H9 (cell line): Measurements from ENCODE around the gene BTRC. TPM values are rescaled to one million over a fixed set of nuclear protein-coding genes. Genes with fewer than 3 reads are reported as not detected.

Experiments
- DNase-seq: peaks from one replicate; pipeline ENCODE4 v3.0.0-alpha.2; 2017
- H2AFZ ChIP-seq: one replicate; pipeline ENCODE4 v1.6.1; 2013; ENCODE audit warnings: mild to moderate bottlenecking, low read length, control low read depth, moderate library complexity
- H2AK5ac ChIP-seq: 2 replicates; pipeline ENCODE4 v1.6.1; 2013; ENCODE audit warnings: low read length, control low read depth, mixed read lengths; ENCODE audit not compliant: insufficient read length
- H2BK120ac ChIP-seq: one replicate; pipeline ENCODE4 v1.6.1; 2013; ENCODE audit warnings: low read depth, mild to moderate bottlenecking, low read length, control low read depth, inconsistent platforms; ENCODE audit not compliant: poor library complexity, severe bottlenecking
- H2BK12ac ChIP-seq: 2 replicates; pipeline ENCODE4 v1.6.1; 2013; ENCODE audit warnings: low read length, control low read depth, mixed read lengths, low read depth; ENCODE audit not compliant: insufficient read length
- H2BK15ac ChIP-seq: 2 replicates; pipeline ENCODE4 v1.6.1; 2013; ENCODE audit warnings: low read depth, low read length, control low read depth
- H2BK20ac ChIP-seq: one replicate; pipeline ENCODE4 v1.6.1; 2013; ENCODE audit warnings: low read depth, mild to moderate bottlenecking, low read length, control low read depth, inconsistent platforms; ENCODE audit not compliant: poor library complexity, severe bottlenecking
- H2BK5ac ChIP-seq: 2 replicates; pipeline ENCODE4 v1.6.1; 2013; ENCODE audit warnings: low read length, control low read depth, mixed read lengths; ENCODE audit not compliant: insufficient read length
- H3K14ac ChIP-seq: 2 replicates; pipeline ENCODE4 v1.6.1; 2013; ENCODE audit warnings: low read length, control low read depth; ENCODE audit not compliant: insufficient read depth
- H3K18ac ChIP-seq: 2 replicates; pipeline ENCODE4 v1.6.1; 2013; ENCODE audit warnings: low read depth, mild to moderate bottlenecking, mixed read lengths, low read length, control low read depth; ENCODE audit not compliant: insufficient read length
- H3K23ac ChIP-seq: 2 replicates; pipeline ENCODE4 v1.6.1; 2013; ENCODE audit warnings: low read length, control low read depth, mixed read lengths, low read depth; ENCODE audit not compliant: insufficient read length
- H3K23me2 ChIP-seq: 2 replicates; pipeline ENCODE4 v1.6.1; 2013; ENCODE audit warnings: low read depth, mild to moderate bottlenecking, mixed read lengths, low read length, control low read depth; ENCODE audit not compliant: insufficient read length, poor library complexity, severe bottlenecking
- H3K27ac ChIP-seq: 2 replicates; pipeline ENCODE4 v1.5.1; 2013; ENCODE audit warnings: low read length, control low read depth, mixed read lengths, low read depth; ENCODE audit not compliant: insufficient read length
- H3K27me3 ChIP-seq: 2 replicates; pipeline ENCODE4 v1.6.1; 2013; ENCODE audit warnings: low read length, control low read depth, inconsistent platforms; ENCODE audit not compliant: insufficient read depth
- H3K4ac ChIP-seq: 2 replicates; pipeline ENCODE4 v1.6.1; 2013; ENCODE audit warnings: low read depth, mild to moderate bottlenecking, control low read depth, inconsistent platforms, low read length, moderate library complexity
- H3K4me1 ChIP-seq: 2 replicates; pipeline ENCODE4 v1.6.1; 2013; ENCODE audit warnings: low read length, control low read depth, inconsistent platforms; ENCODE audit not compliant: insufficient read depth
- H3K4me2 ChIP-seq: 2 replicates; pipeline ENCODE4 v1.6.1; 2013; ENCODE audit warnings: low read length, control low read depth, mixed read lengths; ENCODE audit not compliant: insufficient read length, insufficient read depth
- H3K56ac ChIP-seq: 2 replicates; pipeline ENCODE4 v1.6.1; 2013; ENCODE audit warnings: low read depth, mild to moderate bottlenecking, mixed read lengths, low read length, control low read depth; ENCODE audit not compliant: insufficient read length
- H3K79me1 ChIP-seq: 2 replicates; pipeline ENCODE4 v1.6.1; 2013; ENCODE audit warnings: low read depth, mild to moderate bottlenecking, moderate library complexity, low read length, control low read depth, inconsistent platforms; ENCODE audit not compliant: insufficient read depth, poor library complexity, severe bottlenecking
- H3K79me2 ChIP-seq: 2 replicates; pipeline ENCODE4 v1.6.1; 2013; ENCODE audit warnings: low read length, control low read depth, inconsistent platforms; ENCODE audit not compliant: insufficient read depth
- H3K9ac ChIP-seq: 2 replicates; pipeline ENCODE4 v1.6.1; 2013; ENCODE audit warnings: low read length, control low read depth, mixed read lengths; ENCODE audit not compliant: insufficient read length; ENCODE audit errors: extremely low read depth
- H3K9me3 ChIP-seq: one replicate; pipeline ENCODE4 v1.6.1; 2013; ENCODE audit warnings: low read depth, low read length, inconsistent platforms; ENCODE audit not compliant: control insufficient read depth
- H3T11ph ChIP-seq: one replicate; pipeline ENCODE4 v1.6.1; 2013; ENCODE audit warnings: mild to moderate bottlenecking, low read length, control low read depth, inconsistent platforms
- H4K20me1 ChIP-seq: one replicate; pipeline ENCODE4 v1.6.1; 2013; ENCODE audit not compliant: control insufficient read depth, insufficient read length, insufficient read depth
- H4K5ac ChIP-seq: 2 replicates; pipeline ENCODE4 v1.6.1; 2013; ENCODE audit warnings: low read depth, mild to moderate bottlenecking, mixed read lengths, low read length, control low read depth; ENCODE audit not compliant: insufficient read length
- H4K8ac ChIP-seq: replicated peaks from 2 replicates; pipeline ENCODE4 v1.6.1; 2013; ENCODE audit warnings: low read length, control low read depth, mixed read lengths, low read depth; ENCODE audit not compliant: insufficient read length
- H4K91ac ChIP-seq: 2 replicates; pipeline ENCODE4 v1.6.1; 2013; ENCODE audit warnings: low read depth, mild to moderate bottlenecking, moderate library complexity, mixed read lengths, low read length, control low read depth; ENCODE audit not compliant: insufficient read length
- H3K27ac Mint-ChIP-seq, 3 experiments: 2 replicates in 2 of 3; 3 replicates in 1 of 3; pipeline ENCODE4 v1.8.0; 2020 to 2021; ENCODE audit warnings: mixed read lengths in 3 of 3, mild to moderate bottlenecking in 1 of 3, moderate library complexity in 1 of 3
- H3K27me3 Mint-ChIP-seq: 2 replicates; pipeline ENCODE4 v1.8.0; 2021; ENCODE audit warnings: low read depth, mild to moderate bottlenecking, moderate library complexity, mixed read lengths
- H3K36me3 Mint-ChIP-seq, 3 experiments: 2 replicates in 2 of 3; 3 replicates in 1 of 3; pipeline ENCODE4 v1.8.0; 2020 to 2021; ENCODE audit warnings: low read depth in 3 of 3, mixed read lengths in 3 of 3; ENCODE audit not compliant: insufficient read depth in 1 of 3
- H3K4me1 Mint-ChIP-seq, 2 experiments: 2 replicates each; pipeline ENCODE4 v1.8.0; 2020; ENCODE audit warnings: mixed read lengths in 2 of 2
- H3K4me3 Mint-ChIP-seq, 2 experiments: 2 replicates in 1 of 2; 3 replicates in 1 of 2; pipeline ENCODE4 v1.8.0; 2020 to 2021; ENCODE audit warnings: mild to moderate bottlenecking in 2 of 2, mixed read lengths in 2 of 2, moderate library complexity in 1 of 2
- H3K9me3 Mint-ChIP-seq, 2 experiments: 2 replicates in 1 of 2; 3 replicates in 1 of 2; pipeline ENCODE4 v1.8.0; 2020; ENCODE audit warnings: mild to moderate bottlenecking in 2 of 2, mixed read lengths in 2 of 2, moderate library complexity in 1 of 2
- WGBS: extraction: QIAGEN DNeasy Blood & Tissue Kit; methylation state at CpG from one replicate; pipeline ENCODE4 v1.1.7; 2013; ENCODE audit warnings: missing lambda C conversion rate, low lambda C conversion rate, mixed read lengths; ENCODE audit not compliant: insufficient read length; ENCODE audit errors: extremely low coverage; 5-methylcytosine and 5-hydroxymethylcytosine counted together
- total RNA-seq: library from RNA; stranded (reverse); gene quantifications from 2 replicates; pipeline ENCODE4 v1.2.1, GENCODE V29; 2021
- TF ChIP-seq, protein P1 (sequence below): fragments of 200-600 bp; sonication (generic); conservative IDR thresholded peaks from 3 replicates; pipeline ENCODE4 v1.8.0; 2021; ENCODE audit warnings: antibody characterized with exemption, mild to moderate bottlenecking

Gene BTRC
- total RNA-seq, 1 experiment from 2014 or later, result 24.2 TPM

DNA sequence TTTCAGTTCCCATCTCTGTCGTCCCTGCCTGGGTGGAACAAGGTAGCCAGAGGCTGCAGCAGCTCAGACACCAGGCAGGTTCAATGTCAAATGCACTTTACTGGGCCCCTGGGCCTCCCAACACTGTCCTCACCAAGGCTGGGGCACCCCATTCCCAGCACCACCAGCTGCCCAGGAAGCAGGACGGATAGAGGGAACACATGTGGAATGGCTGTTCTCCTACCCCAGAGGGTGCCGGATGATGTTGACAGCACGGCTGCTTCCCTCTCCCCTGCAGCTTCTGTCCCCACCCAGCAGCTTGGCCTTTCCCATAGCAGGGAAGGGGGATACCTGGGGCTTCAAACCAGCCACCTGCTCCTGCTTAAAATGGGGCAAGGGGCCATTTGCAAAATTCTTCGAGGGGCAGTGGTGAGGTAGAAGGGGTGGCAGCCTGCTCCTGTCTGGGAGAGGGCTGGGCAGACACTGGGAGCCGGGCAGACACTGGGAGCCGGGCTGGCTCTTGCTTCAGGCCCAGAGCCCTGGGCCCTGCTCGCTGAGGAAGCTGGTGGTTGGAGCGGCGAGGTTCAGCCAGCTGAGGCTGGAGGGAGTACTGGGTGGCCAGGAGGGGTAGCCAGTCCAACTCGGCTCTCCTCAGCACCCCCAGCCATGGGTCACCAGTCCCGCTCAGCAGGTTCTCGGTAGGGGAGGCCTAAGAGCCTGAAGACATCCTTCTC is 225.0 kb downstream of the BTRC start:
- H2AK5ac ChIP-seq, result no peak overlapping the region
- H3T11ph ChIP-seq, result no peak overlapping the region
- H3K4ac ChIP-seq, result no peak overlapping the region
- no peaks in the 10 kb centered on the region for H3K23me2 ChIP-seq
- no peak overlapping the region for H2BK5ac ChIP-seq
- peaks cover 22 to 61% (median 49%) of the 10 kb centered on the region in 3 experiments for H3K36me3 Mint-ChIP-seq
- H2AFZ ChIP-seq, result no peak overlapping the region
- no peak overlapping the region for H3K23ac ChIP-seq
- no peak overlapping the region for H4K5ac ChIP-seq
- H3K4me1 Mint-ChIP-seq, result peaks cover 30 to 42% of the 10 kb centered on the region in 2 experiments
- no peak overlapping the region for H2BK20ac ChIP-seq
- no peak overlapping the region for H2BK15ac ChIP-seq
- H3K27ac Mint-ChIP-seq, result no peak overlapping the region
- no peak overlapping the region for H2BK12ac ChIP-seq
- peaks cover 3% of the 10 kb centered on the region for H4K20me1 ChIP-seq
- H3K56ac ChIP-seq, result no peak overlapping the region
- H3K4me1 ChIP-seq, result 0 out of 2 replicates have a peak, but pooled peaks cover 2% of the 10 kb centered on the region
- H4K8ac ChIP-seq, result no peak overlapping the region
- no peaks in the 10 kb centered on the region for H3K79me2 ChIP-seq
- no peaks in the 10 kb centered on the region for H3K9me3 ChIP-seq
- H3K9ac ChIP-seq, result no peak overlapping the region
- H2BK120ac ChIP-seq, result no peak overlapping the region
- H4K91ac ChIP-seq, result no peak overlapping the region
- no peak overlapping the region for H3K14ac ChIP-seq
- no CpG with 5 or more reads among the region's 13 CpGs for WGBS
- H3K79me1 ChIP-seq, result no peaks in the 10 kb centered on the region
- H3K27ac ChIP-seq, result no peak overlapping the region
- TF ChIP-seq, protein P1, sequence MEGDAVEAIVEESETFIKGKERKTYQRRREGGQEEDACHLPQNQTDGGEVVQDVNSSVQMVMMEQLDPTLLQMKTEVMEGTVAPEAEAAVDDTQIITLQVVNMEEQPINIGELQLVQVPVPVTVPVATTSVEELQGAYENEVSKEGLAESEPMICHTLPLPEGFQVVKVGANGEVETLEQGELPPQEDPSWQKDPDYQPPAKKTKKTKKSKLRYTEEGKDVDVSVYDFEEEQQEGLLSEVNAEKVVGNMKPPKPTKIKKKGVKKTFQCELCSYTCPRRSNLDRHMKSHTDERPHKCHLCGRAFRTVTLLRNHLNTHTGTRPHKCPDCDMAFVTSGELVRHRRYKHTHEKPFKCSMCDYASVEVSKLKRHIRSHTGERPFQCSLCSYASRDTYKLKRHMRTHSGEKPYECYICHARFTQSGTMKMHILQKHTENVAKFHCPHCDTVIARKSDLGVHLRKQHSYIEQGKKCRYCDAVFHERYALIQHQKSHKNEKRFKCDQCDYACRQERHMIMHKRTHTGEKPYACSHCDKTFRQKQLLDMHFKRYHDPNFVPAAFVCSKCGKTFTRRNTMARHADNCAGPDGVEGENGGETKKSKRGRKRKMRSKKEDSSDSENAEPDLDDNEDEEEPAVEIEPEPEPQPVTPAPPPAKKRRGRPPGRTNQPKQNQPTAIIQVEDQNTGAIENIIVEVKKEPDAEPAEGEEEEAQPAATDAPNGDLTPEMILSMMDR, result no peak
- H3K4me3 Mint-ChIP-seq, result no peak overlapping the region
- peaks cover 8% of the 10 kb centered on the region for H3K27me3 Mint-ChIP-seq
- peaks cover 3 to 8% of the 10 kb centered on the region in 2 experiments; a peak in 4 of 5 replicates for H3K9me3 Mint-ChIP-seq
- no peak overlapping the region for H3K18ac ChIP-seq
- no peak overlapping the region for H3K4me2 ChIP-seq
- no peak for DNase-seq
- H3K27me3 ChIP-seq, result no peaks in the 10 kb centered on the region
